ENCODE results near the gene TRIM22. TPM values are rescaled to one million over a fixed set of nuclear protein-coding genes. Genes with fewer than 3 reads are reported as not detected.
"Not testable (repeated sequence)": the region's sequence is repeated elsewhere in the genome, so short reads cannot be mapped to it uniquely, and the experiment has no call there.

The TRIM22 gene
- total RNA-seq, 2 experiments from 2014 or later: 341 to 369 TPM

- Mint-ChIP-seq H3K4me1 (peaks cover 39% of the 10 kb centered on the region), H3K9me3 (peaks cover 5% of the 10 kb centered on the region), H3K4me3 (no peak overlapping the region), H3K36me3 (peaks cover 57% of the 10 kb centered on the region), H3K27me3 (no peaks in the 10 kb centered on the region), H3K27ac (no peak overlapping the region)
- no peak for ATAC-seq (ENCODE audit: low read depth)
- no peak for DNase-seq
- POLR2A ChIA-PET: interaction anchor here (1.6 kb wide), 1 partner anchor 10 kb away, joined by 4 read pairs; the partner anchor contains the start of gene TRIM22
Observed at GRCh38 chr11:5679811-5680210, 9.8 kb upstream of the TRIM22 start.

GRCh38 chr11:5682890-5683441 is 6.6 kb upstream of the TRIM22 start:
- peak overlapping the region; percentile 91 for H3K27ac Mint-ChIP-seq
- H3K36me3 Mint-ChIP-seq: peaks cover 39% of the 10 kb centered on the region
- H3K27me3 Mint-ChIP-seq; ATAC-seq (ENCODE audit: low read depth); DNase-seq; H3K9me3 Mint-ChIP-seq: not testable (repeated sequence)
- peak overlapping the region; percentile 97 for H3K4me3 Mint-ChIP-seq
- POLR2A ChIA-PET: interaction anchor here (0.9 to 3.5 kb wide), 4 partner anchors 11 to 57 kb away, joined by 3 to 36 read pairs (median 12); partner anchors contain the start of gene TRIM34
- peaks cover 51% of the 10 kb centered on the region for H3K4me1 Mint-ChIP-seq

GRCh38 chr11:5683620-5684019 is 6.0 kb upstream of the TRIM22 start:
- H3K36me3 Mint-ChIP-seq: peaks cover 32% of the 10 kb centered on the region
- not testable (repeated sequence) for H3K9me3 Mint-ChIP-seq; H3K27me3 Mint-ChIP-seq; ATAC-seq (ENCODE audit: low read depth)
- peak; percentile 49 for DNase-seq
- H3K4me1 Mint-ChIP-seq: peaks cover 50% of the 10 kb centered on the region
- POLR2A ChIA-PET: interaction anchor here (0.9 to 3.5 kb wide), 9 partner anchors 10 to 1290 kb away, joined by 3 to 36 read pairs (median 8); partner anchors contain the start of genes TRIM21 and TRIM34
- peak overlapping the region; percentile 97 for H3K4me3 Mint-ChIP-seq
- H3K27ac Mint-ChIP-seq: peak overlapping the region; percentile 91

- ATAC-seq (ENCODE audit: low read depth): no peak
- H3K4me1 Mint-ChIP-seq: peaks cover 50% of the 10 kb centered on the region
- peaks cover 27% of the 10 kb centered on the region for H3K36me3 Mint-ChIP-seq
- H3K4me3 Mint-ChIP-seq: peak overlapping the region; percentile 97
- POLR2A ChIA-PET: interaction anchor here (0.9 to 3.5 kb wide), 16 partner anchors 10 to 1291 kb away, joined by 3 to 36 read pairs (median 5); partner anchors contain the start of genes TRIM21 and TRIM34
- H3K27ac Mint-ChIP-seq: peak overlapping the region; percentile 91
- no peaks in the 10 kb centered on the region for H3K27me3 Mint-ChIP-seq
- H3K9me3 Mint-ChIP-seq: peaks cover 5% of the 10 kb centered on the region
- DNase-seq: no peak
Observed at GRCh38 chr11:5684036-5684645, 5.4 kb upstream of the TRIM22 start.

GRCh38 chr11:5684646-5685362 is 4.8 kb upstream of the TRIM22 start, which contains the start of gene TRIM5:
Gene TRIM5, minus strand, starts transcription at chr11:5685074. Its CDS starts 4,897 bp downstream, at chr11:5680177.
- peaks cover 5% of the 10 kb centered on the region for H3K9me3 Mint-ChIP-seq
- peaks cover 22% of the 10 kb centered on the region for H3K36me3 Mint-ChIP-seq
- peak; percentile 79 for ATAC-seq (ENCODE audit: low read depth)
- H3K4me1 Mint-ChIP-seq: peaks cover 43% of the 10 kb centered on the region
- peak within 1 kb of the TSS; percentile 91 for H3K27ac Mint-ChIP-seq
- H3K27me3 Mint-ChIP-seq: no peaks in the 10 kb centered on the region
- POLR2A ChIA-PET: interaction anchor here (0.9 to 3.5 kb wide), 15 partner anchors 9 to 1291 kb away, joined by 3 to 36 read pairs (median 5); partner anchors contain the start of genes TRIM21 and TRIM34
- H3K4me3 Mint-ChIP-seq: peak within 1 kb of the TSS; percentile 97
- peak; percentile 68 for DNase-seq

GRCh38 chr11:5686426-5686825 is 3.2 kb upstream of the TRIM22 start:
- POLR2A ChIA-PET: interaction anchor here (0.6 to 3.5 kb wide), 2 partner anchors 60 to 675 kb away, joined by 3 to 36 read pairs; partner anchors contain the start of gene TRIM34
- Mint-ChIP-seq H3K9me3 (peaks cover 5% of the 10 kb centered on the region), H3K27ac (no peak overlapping the region), H3K4me1 (peaks cover 33% of the 10 kb centered on the region), H3K27me3 (no peaks in the 10 kb centered on the region), H3K36me3 (peaks cover 23% of the 10 kb centered on the region), H3K4me3 (no peak overlapping the region)
- DNase-seq (no peak), ATAC-seq (ENCODE audit: low read depth) (no peak)

GRCh38 chr11:5688482-5688881 is 1.1 kb upstream of the TRIM22 start:
- DNase-seq (no peak), ATAC-seq (ENCODE audit: low read depth) (no peak)
- Mint-ChIP-seq H3K9me3 (peaks cover 3% of the 10 kb centered on the region), H3K27ac (peak overlapping the region; percentile 99), H3K27me3 (no peaks in the 10 kb centered on the region), H3K36me3 (peaks cover 26% of the 10 kb centered on the region), H3K4me1 (peaks cover 37% of the 10 kb centered on the region), H3K4me3 (peak overlapping the region; percentile 96)
- POLR2A ChIA-PET: interaction anchor here (0.6 to 4.5 kb wide), 3 partner anchors 15 to 68 kb away, joined by 4 to 72 read pairs (median 6); partner anchors contain the start of gene TRIM34

- no peak for DNase-seq
- POLR2A ChIA-PET: interaction anchor here (0.8 to 4.5 kb wide), 10 partner anchors 10 to 540 kb away, joined by 3 to 72 read pairs (median 6); partner anchors contain the start of genes OR52N2 and TRIM34
- Mint-ChIP-seq H3K36me3 (peaks cover 31% of the 10 kb centered on the region), H3K27me3 (no peaks in the 10 kb centered on the region), H3K4me1 (peaks cover 41% of the 10 kb centered on the region), H3K27ac (peak overlapping the region; percentile 99), H3K9me3 (no peaks in the 10 kb centered on the region), H3K4me3 (peak overlapping the region; percentile 96)
- ATAC-seq (ENCODE audit: low read depth): no peak
Observed at GRCh38 chr11:5690216-5690615, 626 bp downstream of the TRIM22 start.

GRCh38 chr11:5690736-5691135 is 1.1 kb downstream of the TRIM22 start:
- Mint-ChIP-seq H3K27ac (peak overlapping the region; percentile 99), H3K4me1 (peaks cover 44% of the 10 kb centered on the region), H3K9me3 (no peaks in the 10 kb centered on the region), H3K4me3 (peak overlapping the region; percentile 96), H3K27me3 (no peaks in the 10 kb centered on the region), H3K36me3 (peaks cover 32% of the 10 kb centered on the region)
- POLR2A ChIA-PET: interaction anchor here (0.7 to 4.5 kb wide), 8 partner anchors 10 to 119 kb away, joined by 3 to 72 read pairs (median 6); partner anchors contain the start of genes OR52N2 and TRIM34
- no peak for ATAC-seq (ENCODE audit: low read depth)
- no peak for DNase-seq

- POLR2A ChIA-PET: interaction anchor here (0.7 to 4.5 kb wide), 4 partner anchors 9 to 66 kb away, joined by 3 to 72 read pairs (median 22); partner anchors contain the start of gene TRIM34
- H3K36me3 Mint-ChIP-seq: peaks cover 37% of the 10 kb centered on the region
- not testable (repeated sequence) for H3K27me3 Mint-ChIP-seq; ATAC-seq (ENCODE audit: low read depth); H3K9me3 Mint-ChIP-seq; DNase-seq
- H3K27ac Mint-ChIP-seq: peak overlapping the region; percentile 99
- peaks cover 46% of the 10 kb centered on the region for H3K4me1 Mint-ChIP-seq
- H3K4me3 Mint-ChIP-seq: peak overlapping the region; percentile 96
Observed at GRCh38 chr11:5691238-5691963, 1.8 kb downstream of the TRIM22 start.

- H3K27me3 Mint-ChIP-seq: no peaks in the 10 kb centered on the region
- H3K27ac Mint-ChIP-seq: peak overlapping the region; percentile 99
- H3K4me3 Mint-ChIP-seq: peak overlapping the region; percentile 96
- peaks cover 49% of the 10 kb centered on the region for H3K4me1 Mint-ChIP-seq
- peak; percentile 11 for ATAC-seq (ENCODE audit: low read depth)
- no peaks in the 10 kb centered on the region for H3K9me3 Mint-ChIP-seq
- DNase-seq: no peak
- POLR2A ChIA-PET: interaction anchor here (2.7 to 4.5 kb wide), 3 partner anchors 9 to 67 kb away, joined by 14 to 72 read pairs (median 29); partner anchors contain the start of gene TRIM34
- H3K36me3 Mint-ChIP-seq: peaks cover 41% of the 10 kb centered on the region
Observed at GRCh38 chr11:5691964-5692361, 2.4 kb downstream of the TRIM22 start.

GRCh38 chr11:5694642-5695041 is 5.1 kb downstream of the TRIM22 start:
- Mint-ChIP-seq H3K4me1 (peaks cover 47% of the 10 kb centered on the region), H3K27me3 (no peaks in the 10 kb centered on the region)

More at GRCh38 chr11:5694642-5695041, 5.1 kb downstream of the TRIM22 start:
- Mint-ChIP-seq H3K36me3 (peaks cover 54% of the 10 kb centered on the region), H3K4me3 (peak overlapping the region; percentile 64), H3K9me3 (no peaks in the 10 kb centered on the region), H3K27ac (peak overlapping the region; percentile 53)
- POLR2A ChIA-PET: interaction anchor here (3.2 kb wide), 1 partner anchor 10 kb away, joined by 14 read pairs; the partner anchor contains the start of gene TRIM5
- ATAC-seq (ENCODE audit: low read depth): no peak
- DNase-seq: no peak
